Gastrocnemius medialis (tissue), 4 donors: Measurements from ENCODE around the gene GTPBP4.

ENCODE experiments used
- CTCF ChIP-seq, 5 experiments: fragments of 450-650 bp in 3 of 5; fragments of 200-600 bp in 2 of 5; sonication (generic) in 2 of 5; IDR thresholded peaks in 4 of 5; conservative IDR thresholded peaks in 1 of 5; 1 replicate in 4 of 5; 2 replicates in 1 of 5; pipeline ENCODE4 v1.5.1; 2016 to 2019; ENCODE audit warnings: antibody characterized with exemption in 5 of 5, mild to moderate bottlenecking in 3 of 5, moderate library complexity in 3 of 5
- POLR2A ChIP-seq, 2 donors: fragments of 450-650 bp; IDR thresholded peaks; one replicate each; pipeline ENCODE4 v1.6.1; 2017; ENCODE audit warnings: antibody characterized with exemption in 2 of 2, mild to moderate bottlenecking in 2 of 2, moderate library complexity in 2 of 2

- TF ChIP-seq POLR2A (IDR thresholded peaks at IDR 0.05) (peak in 1 of 2 donors; percentile 40), CTCF (IDR thresholded peaks at IDR 0.05 in 4 of 5, conservative IDR thresholded peaks at IDR 0.05 in 1 of 5) (no peak)
Observed at GRCh38 chr10:1026578-1026977, 38.3 kb downstream of the GTPBP4 start.
